Measurements from ENCODE around the gene DVL1. TPM values are rescaled to one million over a fixed set of nuclear protein-coding genes. Genes with fewer than 3 reads are reported as not detected.

DVL1 gene
- polyA plus RNA-seq, 1 donor from 2014 or later, result 100 TPM

DNA sequence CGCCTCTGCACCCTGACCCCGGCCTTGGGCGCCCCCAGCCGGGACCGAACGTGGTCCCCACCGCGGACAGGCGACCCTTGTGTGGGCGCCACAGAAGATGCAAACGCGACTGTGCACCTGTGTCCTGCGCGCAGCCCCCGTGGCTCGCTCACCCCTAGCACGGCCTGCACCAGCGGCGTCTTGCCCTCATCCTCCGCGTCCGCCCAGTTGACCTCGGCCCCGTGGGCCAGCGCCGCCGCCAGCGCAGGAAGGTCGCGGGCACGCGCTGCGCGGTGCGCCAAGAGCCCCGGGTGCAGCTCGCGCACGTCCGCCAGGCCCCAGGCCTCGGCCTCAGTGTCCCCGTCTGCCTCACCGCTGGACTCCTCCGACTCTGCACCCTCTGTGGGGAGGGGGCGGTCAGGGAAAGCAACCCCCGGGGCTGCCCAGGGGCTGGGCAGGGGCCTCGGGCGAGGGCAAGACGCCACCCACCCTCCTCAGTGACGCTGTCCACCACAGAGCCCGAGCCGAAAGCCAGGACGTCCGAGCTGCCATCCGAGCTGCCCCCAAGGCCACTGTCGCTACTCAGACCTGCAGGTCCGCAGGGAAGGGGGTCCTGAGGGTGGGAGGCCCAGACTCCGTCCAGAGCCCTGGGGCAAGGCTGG is 54.8 kb downstream of the DVL1 start:
- H3K9me2 ChIP-seq (ENCODE audit: insufficient read depth, low read length), result no peaks in the 10 kb centered on the region
- H4K20me1 ChIP-seq (ENCODE audit: insufficient read depth), result no peaks in the 10 kb centered on the region
- no peaks in the 10 kb centered on the region for H3K9me3 ChIP-seq (ENCODE audit: low read length)

GRCh38 chr1:1293263-1294249 is 55.7 kb downstream of the DVL1 start:
- Histone ChIP-seq H3K4me3 (ENCODE audit: low read length) (no peak overlapping the region), H3K27ac (ENCODE audit: low read length) (no peak overlapping the region), H3K36me3 (ENCODE audit: insufficient read depth, low read length) (no peaks in the 10 kb centered on the region)
- TF ChIP-seq TAF1 (IDR thresholded peaks at IDR 0.05; ENCODE audit: low read depth), result no peak
- TF ChIP-seq EP300 (conservative IDR thresholded peaks at IDR 0.05; ENCODE audit: poor library complexity, severe bottlenecking), result no peak
- no peak for TF ChIP-seq RAD21 (conservative IDR thresholded peaks at IDR 0.05)
- no peak for TF ChIP-seq CTCF (IDR thresholded peaks at IDR 0.05; ENCODE audit: poor library complexity, severe bottlenecking)
- TF ChIP-seq, protein P1, sequence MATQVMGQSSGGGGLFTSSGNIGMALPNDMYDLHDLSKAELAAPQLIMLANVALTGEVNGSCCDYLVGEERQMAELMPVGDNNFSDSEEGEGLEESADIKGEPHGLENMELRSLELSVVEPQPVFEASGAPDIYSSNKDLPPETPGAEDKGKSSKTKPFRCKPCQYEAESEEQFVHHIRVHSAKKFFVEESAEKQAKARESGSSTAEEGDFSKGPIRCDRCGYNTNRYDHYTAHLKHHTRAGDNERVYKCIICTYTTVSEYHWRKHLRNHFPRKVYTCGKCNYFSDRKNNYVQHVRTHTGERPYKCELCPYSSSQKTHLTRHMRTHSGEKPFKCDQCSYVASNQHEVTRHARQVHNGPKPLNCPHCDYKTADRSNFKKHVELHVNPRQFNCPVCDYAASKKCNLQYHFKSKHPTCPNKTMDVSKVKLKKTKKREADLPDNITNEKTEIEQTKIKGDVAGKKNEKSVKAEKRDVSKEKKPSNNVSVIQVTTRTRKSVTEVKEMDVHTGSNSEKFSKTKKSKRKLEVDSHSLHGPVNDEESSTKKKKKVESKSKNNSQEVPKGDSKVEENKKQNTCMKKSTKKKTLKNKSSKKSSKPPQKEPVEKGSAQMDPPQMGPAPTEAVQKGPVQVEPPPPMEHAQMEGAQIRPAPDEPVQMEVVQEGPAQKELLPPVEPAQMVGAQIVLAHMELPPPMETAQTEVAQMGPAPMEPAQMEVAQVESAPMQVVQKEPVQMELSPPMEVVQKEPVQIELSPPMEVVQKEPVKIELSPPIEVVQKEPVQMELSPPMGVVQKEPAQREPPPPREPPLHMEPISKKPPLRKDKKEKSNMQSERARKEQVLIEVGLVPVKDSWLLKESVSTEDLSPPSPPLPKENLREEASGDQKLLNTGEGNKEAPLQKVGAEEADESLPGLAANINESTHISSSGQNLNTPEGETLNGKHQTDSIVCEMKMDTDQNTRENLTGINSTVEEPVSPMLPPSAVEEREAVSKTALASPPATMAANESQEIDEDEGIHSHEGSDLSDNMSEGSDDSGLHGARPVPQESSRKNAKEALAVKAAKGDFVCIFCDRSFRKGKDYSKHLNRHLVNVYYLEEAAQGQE (IDR thresholded peaks at IDR 0.05; ENCODE audit: borderline replicate concordance), result no peak

More for the DNA sequence above, 54.8 kb downstream of the DVL1 start:
- no peak overlapping the region for H3K4me3 ChIP-seq (ENCODE audit: low read length)
- no peak overlapping the region for H3K27ac ChIP-seq (ENCODE audit: low read length)
- no peaks in the 10 kb centered on the region for H3K79me2 ChIP-seq (replicated peaks; ENCODE audit: insufficient read depth, low read length)
- no peak overlapping the region for H3K4me2 ChIP-seq (ENCODE audit: low read length)
- H3K9ac ChIP-seq (ENCODE audit: low read length), result no peak overlapping the region
- H3K36me3 ChIP-seq (ENCODE audit: insufficient read depth, low read length), result no peaks in the 10 kb centered on the region
- H3K27me3 ChIP-seq (ENCODE audit: insufficient read depth, low read depth, low read length), result no peaks in the 10 kb centered on the region
- H3F3A ChIP-seq (ENCODE audit: insufficient read depth, low read length, poor library complexity, severe bottlenecking), result no peaks in the 10 kb centered on the region
- no peak for TF ChIP-seq CTCF (IDR thresholded peaks at IDR 0.05; ENCODE audit: poor library complexity, severe bottlenecking)
- TF ChIP-seq POLR2AphosphoS5 (IDR thresholded peaks at IDR 0.05), result no peak
- no peak for TF ChIP-seq MXI1 (conservative IDR thresholded peaks at IDR 0.05; ENCODE audit: poor library complexity, severe bottlenecking)
- TF ChIP-seq, protein P1 (IDR thresholded peaks at IDR 0.05; ENCODE audit: borderline replicate concordance), result no peak
- no peak for TF ChIP-seq EP300 (conservative IDR thresholded peaks at IDR 0.05; ENCODE audit: poor library complexity, severe bottlenecking)
- TF ChIP-seq SMC3 (conservative IDR thresholded peaks at IDR 0.05; ENCODE audit: poor library complexity), result no peak
- no peak for TF ChIP-seq TAF1 (IDR thresholded peaks at IDR 0.05; ENCODE audit: low read depth)
- TF ChIP-seq RAD21 (conservative IDR thresholded peaks at IDR 0.05), result no peak
- TF ChIP-seq EZH2 (IDR thresholded peaks at IDR 0.05; ENCODE audit: borderline replicate concordance, insufficient read depth, low read length, poor library complexity, severe bottlenecking), result no peak
- no peak overlapping the region for H2AFZ ChIP-seq (ENCODE audit: low read depth, low read length)

More at GRCh38 chr1:1293263-1294249, 55.7 kb downstream of the DVL1 start:
- Histone ChIP-seq H3K9me2 (ENCODE audit: insufficient read depth, low read length) (no peaks in the 10 kb centered on the region), H2AFZ (ENCODE audit: low read depth, low read length) (no peak overlapping the region), H3K9ac (ENCODE audit: low read length) (no peak overlapping the region), H3K27me3 (ENCODE audit: insufficient read depth, low read depth, low read length) (no peaks in the 10 kb centered on the region), H3K4me2 (ENCODE audit: low read length) (no peak overlapping the region), H3K79me2 (replicated peaks; ENCODE audit: insufficient read depth, low read length) (no peaks in the 10 kb centered on the region), H3F3A (ENCODE audit: insufficient read depth, low read length, poor library complexity, severe bottlenecking) (no peaks in the 10 kb centered on the region), H4K20me1 (ENCODE audit: insufficient read depth) (no peaks in the 10 kb centered on the region), H3K9me3 (ENCODE audit: low read length) (no peaks in the 10 kb centered on the region)
